ENCODE measurements around the gene ETV3. TPM values are rescaled to one million over a fixed set of nuclear protein-coding genes. Genes with fewer than 3 reads are reported as not detected.
"Not testable (repeated sequence)": the region's sequence is repeated elsewhere in the genome, so short reads cannot be mapped to it uniquely, and the experiment has no call there.

Gene ETV3
- total RNA-seq, 5 donors from 2014 or later (not counting 1 experiment from before 2014, with no cell fraction given), result 30.6 to 86.3 (median 33.4) TPM

DNA sequence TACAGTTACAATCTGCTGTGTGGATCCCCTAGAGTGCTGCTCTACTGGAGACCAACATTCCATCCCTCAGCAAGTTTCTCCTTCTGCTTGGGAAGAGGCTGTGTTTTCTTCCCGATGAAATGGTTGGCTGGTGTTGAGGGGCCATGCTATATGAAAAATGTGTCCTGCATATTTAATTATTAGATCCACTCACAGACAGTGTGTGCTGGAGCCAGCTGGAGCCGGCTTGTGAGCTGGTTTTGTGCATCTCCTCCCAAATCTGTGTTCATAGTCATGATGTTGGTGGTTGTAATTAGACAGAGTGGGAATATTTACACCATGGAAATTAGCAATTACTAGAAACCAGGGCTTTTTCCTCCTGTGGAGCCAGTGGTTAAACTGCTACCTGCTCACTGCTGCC lies 34.4 kb upstream of the ETV3 start:
- POLR2A ChIA-PET; H3K9me3 Mint-ChIP-seq; H3K36me3 Mint-ChIP-seq; H3K4me3 Mint-ChIP-seq; H3K4me1 ChIP-seq (ENCODE audit: control insufficient read depth in 1 of 2, extremely low read depth in 1 of 2, insufficient read depth in 2 of 2, low read length in 2 of 2); H3K4me3 ChIP-seq (ENCODE audit: control insufficient read depth in 1 of 2, extremely low read depth in 1 of 2, low read length in 1 of 2); DNase-seq; H3K27ac Mint-ChIP-seq; CTCF ChIA-PET; H3K4me1 Mint-ChIP-seq; H3K27ac ChIP-seq (ENCODE audit: low read length); ATAC-seq (replicated peaks in 1 of 4); H3K36me3 ChIP-seq (ENCODE audit: control insufficient read depth in 2 of 2, extremely low read depth in 1 of 2, insufficient read depth in 1 of 2, low read length in 1 of 2); H3K9me3 ChIP-seq: not testable (repeated sequence)
- peaks cover 0 to 45% of the 10 kb centered on the region in 2 experiments for H3K27me3 ChIP-seq (replicated peaks in 1 of 2; ENCODE audit: control insufficient read depth in 2 of 2, extremely low read depth in 1 of 2, insufficient read depth in 2 of 2, low read length in 1 of 2)
- peaks cover 14 to 43% of the 10 kb centered on the region in 2 donors for H3K27me3 Mint-ChIP-seq
- no CpG with 5 or more reads among the region's 2 CpGs for WGBS (ENCODE audit: insufficient coverage)

DNA sequence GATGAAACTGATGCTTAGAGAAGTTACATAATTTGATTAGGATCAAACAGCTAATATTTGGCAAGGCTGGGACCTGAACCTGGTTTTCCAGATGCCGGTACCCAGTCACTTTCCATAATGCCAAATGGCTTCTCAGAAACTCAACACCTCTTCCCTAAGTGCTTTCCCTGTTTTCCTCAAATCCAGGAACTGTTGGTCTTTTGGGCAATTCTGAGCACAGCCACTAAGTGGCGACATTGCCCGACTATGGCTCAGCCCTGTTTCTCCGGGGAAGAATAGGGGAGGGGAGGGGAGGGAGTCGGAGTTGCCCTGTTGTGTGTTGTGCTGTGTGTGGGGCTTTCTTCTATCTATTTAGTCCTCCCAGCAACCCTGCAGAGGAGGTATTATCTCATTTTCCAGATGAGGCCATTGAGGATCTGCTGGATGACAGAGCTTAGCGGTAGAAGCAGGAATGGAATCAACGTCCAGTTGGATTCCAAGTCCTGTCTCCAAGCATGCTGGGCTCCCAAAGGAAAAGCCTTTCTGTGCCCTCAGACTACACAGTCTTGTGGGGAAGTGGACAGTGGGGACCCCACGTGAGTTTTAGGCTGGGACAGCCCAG lies 33.8 kb upstream of the ETV3 start:
- POLR2A ChIA-PET; H3K9me3 Mint-ChIP-seq; H3K27ac ChIP-seq (ENCODE audit: low read length); H3K4me3 ChIP-seq (ENCODE audit: control insufficient read depth in 1 of 2, extremely low read depth in 1 of 2, low read length in 1 of 2); H3K36me3 Mint-ChIP-seq; H3K4me1 ChIP-seq (ENCODE audit: control insufficient read depth in 1 of 2, extremely low read depth in 1 of 2, insufficient read depth in 2 of 2, low read length in 2 of 2); H3K4me1 Mint-ChIP-seq; H3K27ac Mint-ChIP-seq; H3K36me3 ChIP-seq (ENCODE audit: control insufficient read depth in 2 of 2, extremely low read depth in 1 of 2, insufficient read depth in 1 of 2, low read length in 1 of 2); H3K9me3 ChIP-seq; DNase-seq; H3K4me3 Mint-ChIP-seq; ATAC-seq (replicated peaks in 1 of 4): not testable (repeated sequence)
- CTCF ChIA-PET, result interaction anchor here in 1 of 2 donors (0.6 kb wide), 1 partner anchor 394 kb away, joined by 3 read pairs; no protein-coding TSS in a partner anchor
- 13% methylated on average over 1 of the region's 8 CpGs for WGBS (ENCODE audit: insufficient coverage)
- H3K27me3 Mint-ChIP-seq, result peaks cover 14 to 44% of the 10 kb centered on the region in 2 donors
- peaks cover 0 to 48% of the 10 kb centered on the region in 2 experiments for H3K27me3 ChIP-seq (replicated peaks in 1 of 2; ENCODE audit: control insufficient read depth in 2 of 2, extremely low read depth in 1 of 2, insufficient read depth in 2 of 2, low read length in 1 of 2)

DNA sequence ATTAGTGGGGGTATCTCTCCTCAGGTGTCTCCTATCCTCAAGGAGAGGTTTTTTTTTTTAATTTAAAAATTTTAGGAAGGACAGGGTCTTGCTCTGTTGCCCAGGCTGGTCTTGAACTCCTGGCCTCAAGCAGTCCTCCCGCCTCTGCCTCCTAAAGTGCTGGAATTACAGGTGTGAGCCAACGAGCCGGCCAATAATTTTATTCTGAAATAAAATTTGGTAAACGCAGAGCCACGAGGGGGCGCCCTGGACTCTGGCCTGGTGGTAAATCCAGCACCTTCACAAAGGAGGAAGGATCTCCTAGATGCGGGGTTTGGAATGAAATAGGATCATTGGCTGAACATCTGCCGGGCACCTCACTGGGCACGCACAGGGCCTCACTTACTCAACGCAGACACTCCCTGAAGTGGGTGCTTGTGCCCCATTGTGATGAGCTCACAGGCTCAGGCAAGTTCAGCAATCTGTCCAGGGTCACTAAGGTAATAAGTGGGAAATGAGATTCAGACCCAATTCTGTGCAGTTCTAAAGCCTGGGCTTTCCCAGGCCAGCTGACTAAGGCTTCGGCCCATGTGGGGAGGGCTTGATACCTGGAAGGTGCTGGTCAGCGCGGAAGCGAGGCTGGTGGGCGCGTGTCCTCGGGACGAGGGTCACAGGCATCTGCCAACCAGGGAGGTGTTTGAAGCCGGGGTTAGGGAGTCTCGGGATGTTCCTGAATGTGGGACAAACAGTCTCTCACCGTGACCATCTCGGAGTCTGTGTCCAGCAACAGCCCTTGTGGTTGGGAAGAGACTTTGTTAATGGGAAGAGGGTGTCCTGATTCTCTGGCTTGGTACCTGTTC lies 32.7 kb upstream of the ETV3 start:
- no peaks in the 10 kb centered on the region for H3K4me1 ChIP-seq (ENCODE audit: control insufficient read depth in 1 of 2, extremely low read depth in 1 of 2, insufficient read depth in 2 of 2, low read length in 2 of 2)
- WGBS (ENCODE audit: insufficient coverage), result 72% methylated on average over 19 of the region's 22 CpGs
- Mint-ChIP-seq H3K9me3 (no peaks in the 10 kb centered on the region), H3K27me3 (peaks cover 14 to 33% of the 10 kb centered on the region in 2 donors), H3K36me3 (no peaks in the 10 kb centered on the region), H3K4me3 (no peak overlapping the region), H3K4me1 (no peaks in the 10 kb centered on the region), H3K27ac (no peak overlapping the region)
- H3K27ac ChIP-seq (ENCODE audit: low read length), result no peak overlapping the region
- H3K27me3 ChIP-seq (replicated peaks in 1 of 2; ENCODE audit: control insufficient read depth in 2 of 2, extremely low read depth in 1 of 2, insufficient read depth in 2 of 2, low read length in 1 of 2), result peaks cover 0 to 38% of the 10 kb centered on the region in 2 experiments
- no peak overlapping the region for H3K4me3 ChIP-seq (ENCODE audit: control insufficient read depth in 1 of 2, extremely low read depth in 1 of 2, low read length in 1 of 2)
- no peaks in the 10 kb centered on the region for H3K36me3 ChIP-seq (ENCODE audit: control insufficient read depth in 2 of 2, extremely low read depth in 1 of 2, insufficient read depth in 1 of 2, low read length in 1 of 2)
- ChIA-PET CTCF (no interaction called here), POLR2A (no interaction called here)
- peak in 20 of 35 experiments; percentile 11 to 49 (median 28) for DNase-seq
- H3K9me3 ChIP-seq, result no peaks in the 10 kb centered on the region
- no peak for ATAC-seq (replicated peaks in 1 of 4)

DNA sequence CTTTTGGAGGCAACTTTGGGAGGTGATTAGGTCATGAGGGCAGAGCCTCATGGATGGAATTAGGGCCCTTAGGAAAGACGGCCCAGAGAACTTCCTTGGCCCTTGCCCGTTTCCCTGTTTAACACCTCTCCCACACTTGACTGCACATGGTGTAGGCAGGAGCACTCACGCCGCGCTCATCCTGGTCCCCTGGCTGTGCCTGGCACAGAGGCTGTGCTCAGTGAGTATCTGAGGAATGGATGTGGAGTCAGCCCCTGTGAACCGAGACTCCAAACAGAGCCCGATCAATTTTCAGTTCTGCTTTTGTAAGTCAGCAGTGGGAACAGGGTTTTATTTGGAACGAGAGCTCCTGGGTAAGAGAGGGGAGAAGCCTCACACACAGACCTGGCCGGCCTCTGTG lies 29.8 kb upstream of the ETV3 start:
- Mint-ChIP-seq H3K4me3 (no peak overlapping the region), H3K27ac (no peak overlapping the region), H3K36me3 (no peaks in the 10 kb centered on the region), H3K9me3 (no peaks in the 10 kb centered on the region), H3K4me1 (peaks cover 1 to 8% (median 5%) of the 10 kb centered on the region in 3 donors), H3K27me3 (peaks cover 19 to 25% of the 10 kb centered on the region in 2 donors)
- ATAC-seq (replicated peaks in 1 of 4) (no peak), DNase-seq (no peak)
- no peak overlapping the region for H3K27ac ChIP-seq (ENCODE audit: low read length)
- no peak overlapping the region for H3K4me3 ChIP-seq (ENCODE audit: control insufficient read depth in 1 of 2, extremely low read depth in 1 of 2, low read length in 1 of 2)
- H3K9me3 ChIP-seq, result no peaks in the 10 kb centered on the region
- POLR2A ChIA-PET, result no interaction called here
- H3K36me3 ChIP-seq (ENCODE audit: control insufficient read depth in 2 of 2, extremely low read depth in 1 of 2, insufficient read depth in 1 of 2, low read length in 1 of 2), result no peaks in the 10 kb centered on the region
- peaks cover 0 to 7% of the 10 kb centered on the region in 2 experiments for H3K4me1 ChIP-seq (ENCODE audit: control insufficient read depth in 1 of 2, extremely low read depth in 1 of 2, insufficient read depth in 2 of 2, low read length in 2 of 2)
- CTCF ChIA-PET, result no interaction called here
- WGBS (ENCODE audit: insufficient coverage), result 92% methylated on average over 5 of the region's 9 CpGs
- peaks cover 0 to 36% of the 10 kb centered on the region in 2 experiments for H3K27me3 ChIP-seq (replicated peaks in 1 of 2; ENCODE audit: control insufficient read depth in 2 of 2, extremely low read depth in 1 of 2, insufficient read depth in 2 of 2, low read length in 1 of 2)

DNA sequence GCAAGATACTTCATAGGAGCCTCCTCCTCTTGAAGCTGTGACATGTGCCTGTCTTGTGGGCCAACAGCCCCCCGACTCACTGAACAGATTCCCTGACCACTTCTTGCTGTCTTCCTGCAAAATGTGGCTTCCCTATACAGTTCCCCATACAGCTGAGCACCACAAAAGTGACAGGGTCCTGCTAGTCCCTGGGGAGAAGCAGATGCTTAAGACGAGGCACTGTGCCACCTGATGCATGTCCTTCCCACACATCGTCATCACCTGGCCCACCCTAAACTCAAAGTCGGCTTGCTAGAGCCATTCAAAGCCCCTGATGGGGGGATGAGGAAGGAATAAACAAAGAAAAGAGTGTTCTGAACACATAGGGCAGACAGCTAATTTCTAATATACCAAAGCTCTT lies 29.2 kb upstream of the ETV3 start:
- H3K36me3 Mint-ChIP-seq, result no peaks in the 10 kb centered on the region
- Histone ChIP-seq H3K4me1 (ENCODE audit: control insufficient read depth in 1 of 2, extremely low read depth in 1 of 2, insufficient read depth in 2 of 2, low read length in 2 of 2) (peaks cover 0 to 7% of the 10 kb centered on the region in 2 experiments), H3K9me3 (no peaks in the 10 kb centered on the region), H3K4me3 (ENCODE audit: control insufficient read depth in 1 of 2, extremely low read depth in 1 of 2, low read length in 1 of 2) (no peak overlapping the region), H3K27me3 (replicated peaks in 1 of 2; ENCODE audit: control insufficient read depth in 2 of 2, extremely low read depth in 1 of 2, insufficient read depth in 2 of 2, low read length in 1 of 2) (peaks cover 0 to 32% of the 10 kb centered on the region in 2 experiments), H3K36me3 (ENCODE audit: control insufficient read depth in 2 of 2, extremely low read depth in 1 of 2, insufficient read depth in 1 of 2, low read length in 1 of 2) (no peaks in the 10 kb centered on the region), H3K27ac (ENCODE audit: low read length) (no peak overlapping the region)
- POLR2A ChIA-PET, result no interaction called here
- no peaks in the 10 kb centered on the region for H3K9me3 Mint-ChIP-seq
- H3K27ac Mint-ChIP-seq, result no peak overlapping the region
- peaks cover 19 to 20% of the 10 kb centered on the region in 2 donors for H3K27me3 Mint-ChIP-seq
- DNase-seq, result no peak
- ATAC-seq (replicated peaks in 1 of 4), result no peak
- WGBS (ENCODE audit: insufficient coverage), result 56% methylated on average over 1 of the region's 4 CpGs
- H3K4me3 Mint-ChIP-seq, result no peak overlapping the region
- CTCF ChIA-PET, result interaction anchor here in 1 of 2 donors (0.5 kb wide), 1 partner anchor 99 kb away, joined by 6 read pairs; no protein-coding TSS in a partner anchor
- H3K4me1 Mint-ChIP-seq, result peaks cover 1 to 8% (median 5%) of the 10 kb centered on the region in 3 donors

DNA sequence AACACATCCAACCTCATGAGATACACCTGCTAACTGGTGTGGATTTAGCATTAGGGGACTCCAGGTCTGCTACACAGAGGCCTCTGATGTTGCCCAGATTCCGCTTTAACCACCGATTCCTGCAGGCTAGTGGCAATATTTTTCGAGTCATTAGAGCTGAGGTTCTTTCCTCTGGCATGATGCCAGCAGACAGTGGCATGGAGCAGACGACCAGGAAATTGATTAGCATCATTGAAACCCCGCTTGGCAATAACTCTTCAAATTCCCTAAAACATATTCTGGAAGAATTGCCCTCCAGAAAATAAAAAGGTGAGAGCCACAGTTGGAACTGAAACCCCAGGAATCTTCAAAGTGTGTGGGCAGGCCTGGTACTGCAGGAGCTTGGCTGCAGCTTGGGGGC lies 28.4 kb upstream of the ETV3 start:
- Mint-ChIP-seq H3K27ac (no peak overlapping the region), H3K9me3 (no peaks in the 10 kb centered on the region), H3K36me3 (no peaks in the 10 kb centered on the region), H3K4me1 (peaks cover 1 to 8% (median 5%) of the 10 kb centered on the region in 3 donors), H3K4me3 (no peak overlapping the region), H3K27me3 (peaks cover 18 to 21% of the 10 kb centered on the region in 2 donors)
- ATAC-seq (replicated peaks in 1 of 4) (no peak), DNase-seq (no peak)
- H3K27ac ChIP-seq (ENCODE audit: low read length), result no peak overlapping the region
- H3K27me3 ChIP-seq (replicated peaks in 1 of 2; ENCODE audit: control insufficient read depth in 2 of 2, extremely low read depth in 1 of 2, insufficient read depth in 2 of 2, low read length in 1 of 2), result peaks cover 0 to 32% of the 10 kb centered on the region in 2 experiments
- H3K4me1 ChIP-seq (ENCODE audit: control insufficient read depth in 1 of 2, extremely low read depth in 1 of 2, insufficient read depth in 2 of 2, low read length in 2 of 2), result peaks cover 0 to 7% of the 10 kb centered on the region in 2 experiments
- 58% methylated on average over 3 of the region's 5 CpGs for WGBS (ENCODE audit: insufficient coverage)
- no peak overlapping the region for H3K4me3 ChIP-seq (ENCODE audit: control insufficient read depth in 1 of 2, extremely low read depth in 1 of 2, low read length in 1 of 2)
- CTCF ChIA-PET, result no interaction called here
- no peaks in the 10 kb centered on the region for H3K9me3 ChIP-seq
- no peaks in the 10 kb centered on the region for H3K36me3 ChIP-seq (ENCODE audit: control insufficient read depth in 2 of 2, extremely low read depth in 1 of 2, insufficient read depth in 1 of 2, low read length in 1 of 2)
- POLR2A ChIA-PET, result no interaction called here
